H1 (cell line): ENCODE results near the gene SASH3. TPM values are rescaled to one million over a fixed set of nuclear protein-coding genes. Genes with fewer than 3 reads are reported as not detected.

Source experiments
- CTCF ChIA-PET: fragments of 300-600 bp; sonication (Branson Sonifier 250); formaldehyde crosslinking; loops from one replicate; lab custom pipeline; 2021; ENCODE audit not compliant: partially characterized antibody; lab: Charles Lee
- POLR2A ChIA-PET: fragments of 300-600 bp; sonication (Branson Sonifier 250); formaldehyde crosslinking; loops from one replicate; lab custom pipeline; 2021; ENCODE audit warnings: inconsistent platforms; ENCODE audit not compliant: partially characterized antibody; lab: Charles Lee
- DNase-seq, 2 experiments: peaks; one replicate each; pipeline versions ENCODE4 v3.0.0 to v3.0.0-alpha.2; 2010 to 2022; ENCODE audit warnings: low spot score in 2 of 2, low read depth in 1 of 2, mixed read lengths in 1 of 2
- FAIRE-seq: peaks from 2 replicates; lab custom pipeline; 2011; peaks lifted over from hg19 to GRCh38; lab: Jason Lieb, UNC
- H2AFZ ChIP-seq: 2 replicates; pipeline ENCODE4 v1.8.1; 2012; ENCODE audit warnings: low read length, inconsistent platforms
- H2AK5ac ChIP-seq: 2 replicates; pipeline ENCODE4 v1.6.1; 2013; ENCODE audit warnings: low read depth, low read length
- H2BK120ac ChIP-seq: replicated peaks from 2 replicates; pipeline ENCODE3; 2013; ENCODE audit warnings: low read depth, low read length, inconsistent platforms
- H2BK12ac ChIP-seq: 2 replicates; pipeline ENCODE4 v1.6.1; 2013; ENCODE audit warnings: low read depth, low read length
- H2BK15ac ChIP-seq: 2 replicates; pipeline ENCODE4 v1.6.1; 2013; ENCODE audit warnings: low read length
- H2BK20ac ChIP-seq: 2 replicates; pipeline ENCODE4 v1.6.1; 2013; ENCODE audit warnings: low read length
- H2BK5ac ChIP-seq: 2 replicates; pipeline ENCODE4 v1.6.1; 2013; ENCODE audit warnings: low read depth, low read length
- H3K14ac ChIP-seq: 2 replicates; pipeline ENCODE4 v1.6.1; 2013; ENCODE audit warnings: inconsistent platforms; ENCODE audit not compliant: insufficient read length
- H3K18ac ChIP-seq: 2 replicates; pipeline ENCODE4 v1.6.1; 2013; ENCODE audit warnings: low read length; ENCODE audit errors: extremely low read depth
- H3K23ac ChIP-seq: 2 replicates; pipeline ENCODE4 v1.6.1; 2013; ENCODE audit warnings: inconsistent platforms; ENCODE audit not compliant: insufficient read length
- H3K23me2 ChIP-seq: 2 replicates; pipeline ENCODE4 v1.6.1; 2013; ENCODE audit warnings: low read depth, low read length
- H3K27ac ChIP-seq: 2 replicates; pipeline ENCODE4 v1.6.1; 2011; ENCODE audit warnings: low read depth, low read length, inconsistent platforms
- H3K27me3 ChIP-seq, 4 experiments: replicated peaks in 1 of 4; 1 replicate in 1 of 4; 2 replicates in 3 of 4; pipeline versions ENCODE4 v1.6.1 to v1.8.1; 2011 to 2013; ENCODE audit warnings: low read length in 3 of 4, mild to moderate bottlenecking in 3 of 4, inconsistent platforms in 2 of 4, mixed read lengths in 2 of 4, moderate library complexity in 1 of 4; ENCODE audit not compliant: control insufficient read depth in 3 of 4, insufficient read depth in 3 of 4; ENCODE audit errors: extremely low read depth in 1 of 4
- H3K36me3 ChIP-seq, 4 experiments: 2 replicates each; pipeline versions ENCODE4 v1.6.1 to v1.8.1; 2011 to 2013; ENCODE audit warnings: mild to moderate bottlenecking in 4 of 4, low read length in 3 of 4, moderate library complexity in 2 of 4, control low read depth in 1 of 4, inconsistent platforms in 1 of 4; ENCODE audit not compliant: insufficient read depth in 4 of 4, control insufficient read depth in 2 of 4
- H3K4ac ChIP-seq: replicated peaks from 2 replicates; pipeline ENCODE3; 2013; ENCODE audit warnings: low read length, low read depth, mixed read lengths, inconsistent platforms; ENCODE audit not compliant: insufficient read length
- H3K4me1 ChIP-seq, 4 experiments: replicated peaks in 1 of 4; 1 replicate in 1 of 4; 2 replicates in 3 of 4; pipeline versions ENCODE4 v1.6.1 to v1.8.1; 2011 to 2013; ENCODE audit warnings: low read length in 3 of 4, inconsistent platforms in 2 of 4, mixed read lengths in 1 of 4; ENCODE audit not compliant: insufficient read depth in 4 of 4, control insufficient read depth in 3 of 4
- H3K4me2 ChIP-seq, 2 experiments: 2 replicates each; pipeline versions ENCODE4 v1.6.1 to v1.8.1; 2011 to 2013; ENCODE audit warnings: low read depth in 2 of 2, low read length in 2 of 2, control low read depth in 1 of 2, inconsistent platforms in 1 of 2, mild to moderate bottlenecking in 1 of 2; ENCODE audit not compliant: insufficient read depth in 1 of 2
- H3K4me3 ChIP-seq, 4 experiments: fragments of 200-600, 300-600 bp in 1 of 4; sonication (generic), shearing (Covaris generic), sonication (Bioruptor Twin) in 1 of 4; 2 replicates each; pipeline versions ENCODE4 v1.5.1 to v1.8.1; 2011 to 2016; ENCODE audit warnings: low read length in 4 of 4, low read depth in 3 of 4, control low read depth in 2 of 4, inconsistent platforms in 2 of 4, mild to moderate bottlenecking in 2 of 4, mixed read lengths in 1 of 4, moderate library complexity in 1 of 4; ENCODE audit not compliant: insufficient read depth in 2 of 4; ENCODE audit errors: extremely low read depth in 1 of 4
- H3K56ac ChIP-seq: replicated peaks from 2 replicates; pipeline ENCODE3; 2013; ENCODE audit warnings: low read depth, mild to moderate bottlenecking, mixed read lengths, low read length, inconsistent platforms; ENCODE audit not compliant: insufficient read length
- H3K79me1 ChIP-seq: 2 replicates; pipeline ENCODE4 v1.6.1; 2013; ENCODE audit warnings: low read depth, low read length, control low read depth
- H3K79me2 ChIP-seq, 2 experiments: 2 replicates each; pipeline versions ENCODE4 v1.6.1 to v1.8.1; 2012 to 2013; ENCODE audit warnings: low read length in 2 of 2, mild to moderate bottlenecking in 2 of 2, inconsistent platforms in 1 of 2; ENCODE audit not compliant: insufficient read depth in 2 of 2, control insufficient read depth in 1 of 2
- H3K9ac ChIP-seq, 4 experiments: replicated peaks in 1 of 4; 1 replicate in 1 of 4; 2 replicates in 3 of 4; pipeline versions ENCODE4 v1.6.1 to v1.8.1; 2011 to 2013; ENCODE audit warnings: low read depth in 3 of 4, low read length in 3 of 4, control low read depth in 2 of 4, mild to moderate bottlenecking in 2 of 4, moderate library complexity in 2 of 4, inconsistent platforms in 1 of 4; ENCODE audit errors: extremely low read depth in 1 of 4
- H3K9me3 ChIP-seq, 2 experiments: 2 replicates each; pipeline versions ENCODE4 v1.6.1 to v1.8.1; 2012 to 2013; ENCODE audit warnings: mild to moderate bottlenecking in 2 of 2, moderate library complexity in 2 of 2, control low read depth in 1 of 2, inconsistent platforms in 1 of 2, low read depth in 1 of 2, low read length in 1 of 2, mixed read lengths in 1 of 2; ENCODE audit not compliant: insufficient read depth in 2 of 2
- H4K20me1 ChIP-seq, 2 experiments: replicated peaks in 1 of 2; 2 replicates each; pipeline versions ENCODE3 to v1.8.1; 2011 to 2013; ENCODE audit warnings: inconsistent platforms in 2 of 2, low read length in 2 of 2, mild to moderate bottlenecking in 1 of 2; ENCODE audit not compliant: insufficient read depth in 2 of 2, control insufficient read depth in 1 of 2
- H4K5ac ChIP-seq: 2 replicates; pipeline ENCODE4 v1.6.1; 2013; ENCODE audit warnings: low read length, low read depth, mixed read lengths, inconsistent platforms; ENCODE audit not compliant: insufficient read length
- H4K8ac ChIP-seq: 2 replicates; pipeline ENCODE4 v1.8.0; 2013; ENCODE audit warnings: mild to moderate bottlenecking, moderate library complexity, low read length, inconsistent platforms; ENCODE audit not compliant: insufficient read depth; ENCODE audit errors: extremely low read depth
- H4K91ac ChIP-seq: replicated peaks from 2 replicates; pipeline ENCODE3; 2013; ENCODE audit warnings: low read length, mixed read lengths, inconsistent platforms; ENCODE audit not compliant: insufficient read length
- BACH1 ChIP-seq: IDR thresholded peaks from 2 replicates; pipeline ENCODE4 v1.6.1; 2012; ENCODE audit warnings: low read length, improper control_type of control experiment
- BRCA1 ChIP-seq: IDR thresholded peaks from 2 replicates; pipeline ENCODE4 v1.6.1; 2012; ENCODE audit warnings: low read depth, low read length, improper control_type of control experiment
- CBX8 ChIP-seq: fragments of 300-800, 300-1000 bp; sonication (generic); IDR thresholded peaks from 2 replicates; pipeline ENCODE4 v1.7.1; 2016; ENCODE audit warnings: low read depth, low read length, borderline replicate concordance
- CHD2 ChIP-seq: IDR thresholded peaks from 2 replicates; pipeline ENCODE4 v1.6.1; 2012; ENCODE audit warnings: low read length, improper control_type of control experiment
- CTBP2 ChIP-seq: IDR thresholded peaks from 2 replicates; pipeline ENCODE4 v1.7.0; 2011; ENCODE audit warnings: borderline replicate concordance, mild to moderate bottlenecking, moderate library complexity, mixed read lengths, low read length; ENCODE audit not compliant: insufficient read depth, insufficient read length
- EGR1 ChIP-seq: IDR thresholded peaks from 2 replicates; pipeline ENCODE4 v1.6.1; 2011; ENCODE audit warnings: low read depth, low read length, borderline replicate concordance
- JUND ChIP-seq: IDR thresholded peaks from 2 replicates; pipeline ENCODE4 v1.6.1; 2011; ENCODE audit warnings: mild to moderate bottlenecking, improper control_type of control experiment, low read length
- KDM4A ChIP-seq: IDR thresholded peaks from one replicate; pipeline ENCODE4 v1.7.1; 2012; ENCODE audit warnings: low read depth, mild to moderate bottlenecking, moderate library complexity, low read length, inconsistent platforms; ENCODE audit not compliant: severe bottlenecking
- RAD21 ChIP-seq, 2 experiments: IDR thresholded peaks in 1 of 2; conservative IDR thresholded peaks in 1 of 2; 2 replicates each; pipeline ENCODE4 v1.6.1; 2011; ENCODE audit warnings: low read depth in 2 of 2, low read length in 2 of 2, improper control_type of control experiment in 1 of 2, inconsistent platforms in 1 of 2, mild to moderate bottlenecking in 1 of 2, moderate library complexity in 1 of 2
- RXRA ChIP-seq: IDR thresholded peaks from 2 replicates; pipeline ENCODE4 v1.6.1; 2011; ENCODE audit warnings: low read depth, mild to moderate bottlenecking, low read length, moderate library complexity; ENCODE audit not compliant: insufficient read depth
- SP4 ChIP-seq: IDR thresholded peaks from 2 replicates; pipeline ENCODE4 v1.6.1; 2012; ENCODE audit warnings: low read length, inconsistent platforms
- SRF ChIP-seq: IDR thresholded peaks from 2 replicates; pipeline ENCODE4 v1.6.1; 2011; ENCODE audit warnings: mild to moderate bottlenecking, low read depth, low read length, moderate library complexity
- TAF7 ChIP-seq: optimal IDR thresholded peaks from 2 replicates; pipeline ENCODE3; 2011; ENCODE audit warnings: low read depth, mild to moderate bottlenecking, inconsistent platforms, low read length, moderate library complexity, borderline replicate concordance
- USF2 ChIP-seq: IDR thresholded peaks from 2 replicates; pipeline ENCODE4 v1.6.1; 2011; ENCODE audit warnings: low read length, improper control_type of control experiment
- WGBS, 2 experiments: shearing (Covaris generic) in 1 of 2; methylation state at CpG; one replicate each; pipeline versions ENCODE4 v1.1.6 to v1.1.7; 2013 to 2015; ENCODE audit warnings: low lambda C conversion rate in 2 of 2, mixed read lengths in 2 of 2, inconsistent platforms in 1 of 2, low coverage in 1 of 2, missing lambda C conversion rate in 1 of 2; ENCODE audit not compliant: insufficient replicate concordance in 2 of 2, insufficient coverage in 1 of 2, insufficient read length in 1 of 2; ENCODE audit errors: extremely low coverage in 1 of 2, missing lambda C conversion rate in 1 of 2; 5-methylcytosine and 5-hydroxymethylcytosine counted together
- polyA plus RNA-seq, 7 experiments: library from polyadenylated mRNA; depleted of rRNA in 3 of 7; stranded (reverse) in 5 of 7; unstranded in 2 of 7; fragments of >200 nt in 5 of 7; fragments of 200-250 nt in 2 of 7; gene quantifications; 1 replicate in 5 of 7; 2 replicates in 1 of 7; 4 replicates in 1 of 7; pipeline versions ENCODE4 v1.2.1 to v1.2.3, GENCODE V29; 2011 to 2013; ENCODE audit warnings: missing spikeins in 2 of 7, mixed read lengths in 2 of 7
- total RNA-seq: library from RNA; stranded (reverse); fragmentation: NEBNext Ultra II Directional; extraction: Animal tissue kit (Norgen Biotek cat#: 25700); gene quantifications from 2 replicates; pipeline ENCODE4 v1.2.1, GENCODE V29; 2021

The SASH3 gene
- total and polyA plus RNA-seq, 2 of the 8 experiments (the other 6 are each of a cell fraction or from before 2014, with no cell fraction given), result not detected

- POLR2A ChIA-PET, result no interaction called here
- H3K79me1 ChIP-seq, result no peaks in the 10 kb centered on the region
- no peak overlapping the region for H3K27ac ChIP-seq
- H4K8ac ChIP-seq, result no peak overlapping the region
- 77% methylated on average over 5 of the region's 9 CpGs; no CpG with 5 or more reads in 1 of the 2 experiments for WGBS, 2 experiments
- H3K56ac ChIP-seq, result no peak overlapping the region
- H3K27me3 ChIP-seq, result no peaks in the 10 kb centered on the region
- H3K36me3 ChIP-seq, result no peaks in the 10 kb centered on the region
- no peaks in the 10 kb centered on the region for H4K20me1 ChIP-seq
- H2BK20ac ChIP-seq, result no peak overlapping the region
- H3K18ac ChIP-seq, result no peak overlapping the region
- H3K4me1 ChIP-seq, result no peaks in the 10 kb centered on the region
- H2BK5ac ChIP-seq, result no peak overlapping the region
- H3K23me2 ChIP-seq, result no peaks in the 10 kb centered on the region
- CTCF ChIA-PET, result interaction anchor here (0.6 to 1.5 kb wide), 4 partner anchors 35 to 498 kb away, joined by 3 to 9 read pairs (median 4); no protein-coding TSS in a partner anchor
- H2AFZ ChIP-seq, result no peak overlapping the region
- H3K14ac ChIP-seq, result no peak overlapping the region
- no peaks in the 10 kb centered on the region for H3K9me3 ChIP-seq
- no peak overlapping the region for H2AK5ac ChIP-seq
- no peaks in the 10 kb centered on the region for H3K79me2 ChIP-seq
- H3K4ac ChIP-seq, result no peak overlapping the region
- no peak overlapping the region for H3K23ac ChIP-seq
- H4K91ac ChIP-seq, result no peak overlapping the region
- no peak overlapping the region for H2BK12ac ChIP-seq
- no peak overlapping the region for H2BK15ac ChIP-seq
- DNase-seq (no peak), FAIRE-seq (no peak)
- H3K4me3 ChIP-seq, result no peak overlapping the region
- no peak overlapping the region for H4K5ac ChIP-seq
- no peak overlapping the region for H3K9ac ChIP-seq
- no peak overlapping the region for H2BK120ac ChIP-seq
- no peak overlapping the region for H3K4me2 ChIP-seq
- no peak for TF ChIP-seq SRF
- TF ChIP-seq RXRA, result no peak
- TF ChIP-seq JUND, result no peak
- TF ChIP-seq CHD2, result no peak
- TF ChIP-seq KDM4A, result no peak
- no peak for TF ChIP-seq RAD21 (IDR thresholded peaks at IDR 0.05 in 1 of 2, conservative IDR thresholded peaks at IDR 0.05 in 1 of 2; ENCODE audit: low read depth in 2 of 2, low read length in 2 of 2)
- TF ChIP-seq BRCA1, result no peak
- TF ChIP-seq EGR1, result no peak
- TF ChIP-seq USF2, result no peak
- TF ChIP-seq TAF7, result no peak
- no peak for TF ChIP-seq SP4
- TF ChIP-seq BACH1, result no peak
- no peak for TF ChIP-seq CTBP2
- no peak for TF ChIP-seq CBX8
These were observed 11.1 kb downstream of the SASH3 start for GRCh38 chrX:129790808-129791207.
